Measurements from ENCODE around the gene MYMK. TPM values are rescaled to one million over a fixed set of nuclear protein-coding genes. Genes with fewer than 3 reads are reported as not detected.

MYMK gene
- total RNA-seq, 1 donor from 2014 or later = not detected

- Histone ChIP-seq H3K36me3 (no peaks in the 10 kb centered on the region), H3K27ac (no peak overlapping the region), H3K4me3 (no peak overlapping the region), H3K9me3 (no peaks in the 10 kb centered on the region), H3K27me3 (ENCODE audit: low read depth) (peaks cover 11% of the 10 kb centered on the region), H3K4me1 (peaks cover 5% of the 10 kb centered on the region)
- ATAC-seq (no peak), DNase-seq (peak; percentile 38)
- TF ChIP-seq, protein P1, sequence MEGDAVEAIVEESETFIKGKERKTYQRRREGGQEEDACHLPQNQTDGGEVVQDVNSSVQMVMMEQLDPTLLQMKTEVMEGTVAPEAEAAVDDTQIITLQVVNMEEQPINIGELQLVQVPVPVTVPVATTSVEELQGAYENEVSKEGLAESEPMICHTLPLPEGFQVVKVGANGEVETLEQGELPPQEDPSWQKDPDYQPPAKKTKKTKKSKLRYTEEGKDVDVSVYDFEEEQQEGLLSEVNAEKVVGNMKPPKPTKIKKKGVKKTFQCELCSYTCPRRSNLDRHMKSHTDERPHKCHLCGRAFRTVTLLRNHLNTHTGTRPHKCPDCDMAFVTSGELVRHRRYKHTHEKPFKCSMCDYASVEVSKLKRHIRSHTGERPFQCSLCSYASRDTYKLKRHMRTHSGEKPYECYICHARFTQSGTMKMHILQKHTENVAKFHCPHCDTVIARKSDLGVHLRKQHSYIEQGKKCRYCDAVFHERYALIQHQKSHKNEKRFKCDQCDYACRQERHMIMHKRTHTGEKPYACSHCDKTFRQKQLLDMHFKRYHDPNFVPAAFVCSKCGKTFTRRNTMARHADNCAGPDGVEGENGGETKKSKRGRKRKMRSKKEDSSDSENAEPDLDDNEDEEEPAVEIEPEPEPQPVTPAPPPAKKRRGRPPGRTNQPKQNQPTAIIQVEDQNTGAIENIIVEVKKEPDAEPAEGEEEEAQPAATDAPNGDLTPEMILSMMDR (IDR thresholded peaks at IDR 0.05) = no peak
- intact Hi-C loops (cut with DNase I) = no loop called here
Measured at GRCh38 chr9:133494636-133495326, 30.0 kb downstream of the MYMK start.

GRCh38 chr9:133493845-133494540, 30.8 kb downstream of the MYMK start:
- peaks cover 5% of the 10 kb centered on the region for H3K4me1 ChIP-seq
- ATAC-seq = no peak

DNA sequence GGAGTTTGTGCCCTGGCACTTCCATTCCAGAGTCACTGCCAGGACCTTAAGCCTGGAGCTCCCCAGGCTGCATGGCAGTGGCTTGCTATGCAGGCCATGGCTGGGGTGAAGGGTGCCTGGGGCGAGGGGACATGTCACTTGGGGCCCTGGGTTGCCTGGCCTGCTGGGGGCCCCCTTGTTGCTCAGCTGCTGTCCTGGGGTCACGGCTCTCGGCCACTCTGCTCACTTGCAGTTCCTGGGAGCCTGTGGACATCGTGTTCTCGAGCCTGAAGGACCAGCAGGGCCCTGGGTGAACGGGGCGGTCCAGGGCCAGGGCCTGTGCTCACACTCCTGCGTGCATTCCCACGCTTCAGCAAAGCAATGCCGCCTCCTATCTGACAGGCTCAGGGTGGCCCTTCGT, 31.3 kb downstream of the MYMK start:
- ATAC-seq = no peak
- H3K36me3 ChIP-seq = no peaks in the 10 kb centered on the region
- TF ChIP-seq, protein P1 (IDR thresholded peaks at IDR 0.05) = no peak
- no peaks in the 10 kb centered on the region for H3K9me3 ChIP-seq
- peaks cover 5% of the 10 kb centered on the region for H3K4me1 ChIP-seq
- H3K4me3 ChIP-seq = no peak overlapping the region
- H3K27ac ChIP-seq = peak overlapping the region; percentile 64
- H3K27me3 ChIP-seq (ENCODE audit: low read depth) = peaks cover 11% of the 10 kb centered on the region
- peak; percentile 39 for DNase-seq
- intact Hi-C loops (cut with DNase I) = no loop called here

More at GRCh38 chr9:133493845-133494540, 30.8 kb downstream of the MYMK start:
- H3K27me3 ChIP-seq (ENCODE audit: low read depth) = peaks cover 11% of the 10 kb centered on the region
- intact Hi-C loops (cut with DNase I) = no loop called here
- H3K4me3 ChIP-seq = no peak overlapping the region
- DNase-seq = peak; percentile 34
- TF ChIP-seq, protein P1 (IDR thresholded peaks at IDR 0.05) = no peak
- no peaks in the 10 kb centered on the region for H3K9me3 ChIP-seq
- H3K36me3 ChIP-seq = no peaks in the 10 kb centered on the region
- no peak overlapping the region for H3K27ac ChIP-seq

GRCh38 chr9:133492061-133493021, 32.4 kb downstream of the MYMK start:
- peak; percentile 41 for DNase-seq
- TF ChIP-seq, protein P1 (IDR thresholded peaks at IDR 0.05) = no peak
- intact Hi-C loops (cut with DNase I) = no loop called here
- H3K4me3 ChIP-seq = no peak overlapping the region
- H3K9me3 ChIP-seq = no peaks in the 10 kb centered on the region
- no peaks in the 10 kb centered on the region for H3K36me3 ChIP-seq
- ATAC-seq = peak; percentile 6 to 10
- peak overlapping the region; percentile 64 for H3K27ac ChIP-seq
- peaks cover 5% of the 10 kb centered on the region for H3K4me1 ChIP-seq
- H3K27me3 ChIP-seq (ENCODE audit: low read depth) = peaks cover 9% of the 10 kb centered on the region

DNA sequence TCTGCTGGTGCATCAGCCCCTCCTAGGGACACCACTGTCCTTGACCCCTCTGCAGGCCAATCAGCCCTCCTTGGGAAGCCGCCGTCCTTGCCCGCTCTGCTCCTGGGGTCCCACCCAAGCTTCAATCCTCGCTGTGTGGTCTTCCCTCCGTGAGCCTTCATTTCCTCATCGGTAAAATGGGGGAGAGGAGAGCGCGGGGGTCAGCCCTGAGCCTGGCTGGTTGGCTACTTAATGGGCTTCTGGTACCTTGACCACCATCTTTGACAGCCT, 33.2 kb downstream of the MYMK start:
- ATAC-seq = no peak
- no peak overlapping the region for H3K4me3 ChIP-seq
- DNase-seq = peak; percentile 25

More for the DNA sequence above, 33.2 kb downstream of the MYMK start:
- H3K27me3 ChIP-seq (ENCODE audit: low read depth) = peaks cover 2% of the 10 kb centered on the region
- peaks cover 2% of the 10 kb centered on the region for H3K4me1 ChIP-seq
- intact Hi-C loops (cut with DNase I) = no loop called here
- no peaks in the 10 kb centered on the region for H3K9me3 ChIP-seq
- H3K36me3 ChIP-seq = no peaks in the 10 kb centered on the region
- peak overlapping the region; percentile 64 for H3K27ac ChIP-seq
- TF ChIP-seq, protein P1 (IDR thresholded peaks at IDR 0.05) = no peak

Data from lower lobe of right lung (tissue), 2 donors.